RWPE1 (cell line): ENCODE measurements around the gene NOL4L.

Experiments used
- CTCF ChIA-PET: fragments of 350-600 bp; sonication (Branson Sonifier 250); formaldehyde crosslinking; extraction: SDS; loops from one replicate; lab custom pipeline; 2021; lab: Yijun Ruan, JAX
- POLR2A ChIA-PET: fragments of 400-600 bp; formaldehyde crosslinking; extraction: SDS; loops from one replicate; lab custom pipeline; 2020; ENCODE audit warnings: antibody characterized with exemption; ENCODE audit not compliant: low non-redundant PET; lab: Yijun Ruan, JAX
- DNase-seq: peaks from one replicate; pipeline ENCODE4 v3.0.0; 2012; ENCODE audit warnings: low spot score
- H3K27ac ChIP-seq: fragments of 450-650 bp; 2 replicates; pipeline ENCODE4 v1.5.1; 2017
- TF ChIP-seq, protein P1 (sequence below): fragments of 450-650 bp; conservative IDR thresholded peaks from 2 replicates; pipeline ENCODE4 v1.5.1; 2017; ENCODE audit warnings: low read depth, mild to moderate bottlenecking

The NOL4L gene

DNA sequence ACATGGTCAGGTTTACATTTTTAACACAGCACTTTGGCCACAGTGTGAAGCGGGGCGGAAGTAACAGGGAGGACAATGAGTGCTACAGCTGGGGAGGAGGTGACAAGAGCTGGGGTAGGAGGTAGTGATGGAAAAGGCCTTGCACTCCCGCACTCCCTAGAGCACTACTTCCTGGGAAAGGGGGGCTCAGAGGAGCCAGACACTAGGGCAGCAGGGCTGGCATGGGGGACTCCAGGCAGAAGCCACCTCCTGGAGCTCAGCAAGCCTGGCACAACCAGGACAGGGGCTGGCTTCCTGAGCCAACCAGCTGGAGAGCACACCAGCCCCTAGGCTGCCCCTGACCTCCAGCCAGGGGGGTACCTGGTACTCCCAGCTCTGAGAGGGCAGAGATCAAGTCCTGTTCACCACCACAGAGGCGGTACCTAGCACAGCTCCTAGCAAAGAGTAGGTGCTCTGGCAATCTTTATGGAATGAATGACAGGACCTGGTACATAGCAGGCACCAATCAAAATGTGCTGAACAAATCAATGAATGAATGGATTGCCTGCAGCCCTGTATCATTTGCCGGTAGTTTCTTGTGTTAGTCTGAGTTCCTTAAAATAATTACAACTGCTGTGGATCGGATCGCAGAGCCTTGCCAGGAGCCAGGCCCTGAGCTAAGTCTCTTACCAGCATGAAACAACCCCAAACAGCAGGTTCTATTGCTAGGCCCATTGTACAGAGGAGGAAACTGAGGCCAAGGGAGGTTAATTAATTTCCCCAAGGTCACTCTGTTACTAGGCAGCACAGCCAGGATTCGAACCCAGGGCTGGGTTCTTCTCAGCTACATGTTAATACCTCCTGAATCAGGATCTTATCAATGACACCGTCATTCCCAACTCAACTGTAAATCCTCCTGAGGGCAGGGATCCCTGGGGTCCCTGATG, 15.5 kb downstream of the NOL4L start:
- no peak overlapping the region for H3K27ac ChIP-seq
- POLR2A ChIA-PET, result no interaction called here
- CTCF ChIA-PET, result interaction anchor here (1.0 kb wide), 1 partner anchor 27 kb away, joined by 3 read pairs; no protein-coding TSS in a partner anchor
- no peak for DNase-seq
- TF ChIP-seq, protein P1, sequence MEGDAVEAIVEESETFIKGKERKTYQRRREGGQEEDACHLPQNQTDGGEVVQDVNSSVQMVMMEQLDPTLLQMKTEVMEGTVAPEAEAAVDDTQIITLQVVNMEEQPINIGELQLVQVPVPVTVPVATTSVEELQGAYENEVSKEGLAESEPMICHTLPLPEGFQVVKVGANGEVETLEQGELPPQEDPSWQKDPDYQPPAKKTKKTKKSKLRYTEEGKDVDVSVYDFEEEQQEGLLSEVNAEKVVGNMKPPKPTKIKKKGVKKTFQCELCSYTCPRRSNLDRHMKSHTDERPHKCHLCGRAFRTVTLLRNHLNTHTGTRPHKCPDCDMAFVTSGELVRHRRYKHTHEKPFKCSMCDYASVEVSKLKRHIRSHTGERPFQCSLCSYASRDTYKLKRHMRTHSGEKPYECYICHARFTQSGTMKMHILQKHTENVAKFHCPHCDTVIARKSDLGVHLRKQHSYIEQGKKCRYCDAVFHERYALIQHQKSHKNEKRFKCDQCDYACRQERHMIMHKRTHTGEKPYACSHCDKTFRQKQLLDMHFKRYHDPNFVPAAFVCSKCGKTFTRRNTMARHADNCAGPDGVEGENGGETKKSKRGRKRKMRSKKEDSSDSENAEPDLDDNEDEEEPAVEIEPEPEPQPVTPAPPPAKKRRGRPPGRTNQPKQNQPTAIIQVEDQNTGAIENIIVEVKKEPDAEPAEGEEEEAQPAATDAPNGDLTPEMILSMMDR, result no peak

DNA sequence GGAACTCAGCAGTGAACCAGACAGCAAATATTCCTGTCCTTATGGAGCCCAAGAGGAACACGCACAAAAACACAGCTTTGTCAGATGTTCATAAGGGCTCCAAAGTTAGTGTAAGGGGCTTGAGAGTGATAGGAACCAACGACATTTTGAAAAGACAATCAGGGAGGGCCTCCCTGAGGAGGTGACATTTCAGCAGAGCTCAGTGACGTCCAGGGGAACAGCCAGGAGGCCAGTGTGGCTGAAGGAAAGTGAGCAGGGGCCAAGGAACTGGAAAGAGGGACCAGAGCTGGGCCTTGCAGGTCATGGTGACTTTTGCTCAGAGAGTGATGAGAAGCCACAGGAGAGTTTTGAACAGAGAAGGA, 16.1 kb downstream of the NOL4L start:
- no peak for DNase-seq
- no peak overlapping the region for H3K27ac ChIP-seq
- ChIA-PET POLR2A (interaction anchor here (0.6 kb wide), 1 partner anchor 12 kb away, joined by 3 read pairs; no protein-coding TSS in a partner anchor), CTCF (no interaction called here)
- TF ChIP-seq, protein P1, result no peak

DNA sequence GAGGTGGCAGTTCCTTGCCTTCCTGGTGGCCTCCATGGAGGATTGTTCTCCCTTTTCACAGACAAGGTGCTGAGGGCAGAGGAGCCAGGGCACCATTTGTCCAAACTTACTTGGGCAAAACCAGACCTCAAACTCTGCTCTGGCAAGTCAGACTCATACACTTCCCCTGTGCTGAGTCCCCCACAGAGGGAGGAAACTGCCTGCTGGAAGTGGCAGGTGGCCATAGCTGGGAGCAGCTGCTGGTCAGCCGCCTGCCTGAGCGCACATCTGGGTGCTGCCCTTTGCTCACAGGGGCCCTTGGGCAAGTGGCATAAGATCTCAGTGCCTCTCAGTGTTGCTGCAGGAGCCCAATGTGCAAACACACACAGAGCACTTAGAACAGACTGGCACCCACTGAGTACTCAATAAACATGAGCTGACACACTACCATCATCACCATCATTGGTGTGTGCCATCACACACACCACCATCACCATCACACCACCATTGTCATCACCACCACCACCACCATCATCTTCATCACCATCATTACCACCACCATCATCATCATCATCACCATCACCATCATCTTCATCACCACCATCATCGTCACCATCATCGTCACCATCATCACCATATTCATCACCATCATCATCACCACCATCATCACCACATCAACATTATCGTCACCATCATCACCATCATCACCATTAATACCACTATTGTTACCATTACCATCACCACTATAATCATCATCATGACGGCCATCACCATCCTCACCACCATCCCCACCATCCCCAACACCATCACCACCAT, 17.6 kb downstream of the NOL4L start:
- DNase-seq, result no peak
- TF ChIP-seq, protein P1, result no peak
- no peak overlapping the region for H3K27ac ChIP-seq
- ChIA-PET POLR2A (no interaction called here), CTCF (interaction anchor here (0.6 kb wide), 2 partner anchors 200 to 446 kb away, joined by 3 to 5 read pairs; no protein-coding TSS in a partner anchor)

DNA sequence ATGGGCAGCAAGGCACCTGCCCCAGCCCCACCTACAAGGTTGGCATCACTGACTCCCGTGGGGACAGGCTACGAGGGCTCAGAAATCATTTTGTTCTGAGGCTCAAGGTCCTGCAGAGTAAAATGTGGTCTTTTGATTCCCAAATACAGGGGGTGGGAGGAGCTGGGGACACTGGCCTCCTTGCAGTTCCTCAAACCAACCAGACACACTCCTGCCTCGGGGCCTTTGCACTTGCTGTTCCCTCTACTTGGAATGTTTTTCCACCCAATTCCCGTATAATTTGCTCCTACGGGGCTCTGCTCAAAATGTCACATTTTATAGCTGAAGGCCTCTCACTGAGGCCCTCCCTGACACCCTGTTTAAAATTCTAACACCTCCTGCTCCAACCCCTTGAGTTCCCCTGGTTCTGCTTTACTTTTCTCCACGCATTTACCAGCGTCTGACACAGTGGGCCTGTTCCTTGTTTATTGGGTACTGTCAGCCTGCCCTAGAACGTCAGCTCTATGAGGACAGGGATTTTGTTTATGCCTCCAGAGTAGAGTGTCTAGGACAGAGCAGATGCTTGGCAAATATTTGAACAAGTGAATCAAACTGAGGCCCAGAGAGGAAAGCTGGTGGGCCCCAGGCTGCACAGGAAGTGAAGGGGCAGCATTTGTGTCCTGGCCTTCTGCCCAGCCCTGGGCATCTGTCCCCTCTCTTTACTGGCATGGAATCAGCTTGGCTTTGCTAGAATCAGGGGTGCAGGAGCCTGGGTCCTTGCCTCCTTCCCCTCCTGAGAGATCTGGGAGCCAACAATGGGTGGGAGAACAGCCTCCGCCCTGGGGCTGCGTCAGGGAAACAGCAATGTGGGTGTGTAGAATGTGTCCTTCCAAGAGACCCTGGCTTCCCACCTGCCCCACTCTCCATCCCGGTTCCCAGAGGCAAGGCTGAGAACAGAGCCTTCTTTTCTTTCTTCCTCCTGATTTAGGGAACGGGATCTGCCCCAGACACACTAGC, 18.5 kb downstream of the NOL4L start:
- no peak overlapping the region for H3K27ac ChIP-seq
- CTCF ChIA-PET, result interaction anchor here (0.6 to 0.7 kb wide), 3 partner anchors 20 to 447 kb away, joined by 3 to 5 read pairs (median 4); no protein-coding TSS in a partner anchor
- POLR2A ChIA-PET, result no interaction called here
- no peak for DNase-seq
- TF ChIP-seq, protein P1, result no peak

DNA sequence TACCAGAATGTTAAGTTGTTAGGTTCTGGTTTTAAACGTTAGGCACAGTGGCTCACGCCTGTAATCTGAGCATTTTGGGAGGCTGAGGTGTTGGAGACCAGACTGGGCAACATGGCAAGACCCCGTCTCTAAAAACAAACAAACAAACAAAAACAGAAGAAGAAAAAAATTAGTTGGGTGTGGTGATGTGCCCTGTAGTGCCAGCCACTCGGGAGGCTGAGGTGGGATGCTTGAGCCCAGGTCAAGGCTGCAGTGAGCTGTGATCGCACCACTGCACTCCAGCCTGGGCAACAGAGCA, 19.4 kb downstream of the NOL4L start:
- DNase-seq, result no peak
- no peak overlapping the region for H3K27ac ChIP-seq
- ChIA-PET POLR2A (interaction anchor here (0.6 kb wide), 1 partner anchor 345 kb away, joined by 4 read pairs; no protein-coding TSS in a partner anchor), CTCF (interaction anchor here (0.7 to 1.7 kb wide), 3 partner anchors 11 to 87 kb away, joined by 4 to 5 read pairs (median 4); no protein-coding TSS in a partner anchor)
- TF ChIP-seq, protein P1, result no peak
